NCI-H2227 (cell line): ENCODE results near the gene CPA5.
A peak's percentile ranks its signal among the peaks of the same experiment; 100 is the strongest.
"Not testable (repeated sequence)": the region's sequence is repeated elsewhere in the genome, so short reads cannot be mapped to it uniquely, and the experiment has no call there.

Source experiments
- DNase-seq: peaks from one replicate; lab custom pipeline; 2025; ENCODE audit not compliant: unreplicated experiment; lab: John Stamatoyannopoulos, UW

Gene CPA5, protein sequence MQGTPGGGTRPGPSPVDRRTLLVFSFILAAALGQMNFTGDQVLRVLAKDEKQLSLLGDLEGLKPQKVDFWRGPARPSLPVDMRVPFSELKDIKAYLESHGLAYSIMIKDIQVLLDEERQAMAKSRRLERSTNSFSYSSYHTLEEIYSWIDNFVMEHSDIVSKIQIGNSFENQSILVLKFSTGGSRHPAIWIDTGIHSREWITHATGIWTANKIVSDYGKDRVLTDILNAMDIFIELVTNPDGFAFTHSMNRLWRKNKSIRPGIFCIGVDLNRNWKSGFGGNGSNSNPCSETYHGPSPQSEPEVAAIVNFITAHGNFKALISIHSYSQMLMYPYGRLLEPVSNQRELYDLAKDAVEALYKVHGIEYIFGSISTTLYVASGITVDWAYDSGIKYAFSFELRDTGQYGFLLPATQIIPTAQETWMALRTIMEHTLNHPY

DNA sequence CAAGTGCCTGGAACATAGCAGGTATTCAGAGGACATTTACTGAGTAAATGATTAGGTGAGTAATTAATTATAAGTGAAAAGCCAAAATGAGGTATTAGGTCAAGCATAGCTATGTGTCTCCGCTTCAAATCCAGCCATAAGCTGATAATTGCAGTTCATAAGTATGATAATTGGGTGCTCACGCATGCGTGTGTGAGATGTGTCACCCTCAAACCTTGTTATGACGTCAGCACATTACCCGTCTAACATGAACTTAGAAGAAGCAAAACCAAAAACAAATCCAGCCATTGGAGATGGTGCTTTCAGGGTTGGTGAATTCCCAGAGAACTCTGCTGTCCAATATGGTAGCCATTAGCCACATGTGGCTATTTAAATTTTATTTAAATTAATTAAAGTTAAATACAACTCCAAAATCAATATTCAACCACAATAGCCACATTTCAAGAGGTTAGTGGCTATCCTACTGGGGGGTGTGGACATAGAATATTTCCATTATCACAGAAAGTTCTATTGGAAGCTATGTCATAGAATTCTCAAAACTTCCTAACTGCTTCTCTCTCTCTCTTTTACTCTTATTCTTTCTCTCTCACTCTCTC is at the start of gene CPA5:
Gene CPA5, plus strand, starts transcription at position 546 of the 596 bp plus-strand sequence. CDS start 1,670 bp downstream, outside the sequence.
- DNase-seq = peak; percentile 18

DNA sequence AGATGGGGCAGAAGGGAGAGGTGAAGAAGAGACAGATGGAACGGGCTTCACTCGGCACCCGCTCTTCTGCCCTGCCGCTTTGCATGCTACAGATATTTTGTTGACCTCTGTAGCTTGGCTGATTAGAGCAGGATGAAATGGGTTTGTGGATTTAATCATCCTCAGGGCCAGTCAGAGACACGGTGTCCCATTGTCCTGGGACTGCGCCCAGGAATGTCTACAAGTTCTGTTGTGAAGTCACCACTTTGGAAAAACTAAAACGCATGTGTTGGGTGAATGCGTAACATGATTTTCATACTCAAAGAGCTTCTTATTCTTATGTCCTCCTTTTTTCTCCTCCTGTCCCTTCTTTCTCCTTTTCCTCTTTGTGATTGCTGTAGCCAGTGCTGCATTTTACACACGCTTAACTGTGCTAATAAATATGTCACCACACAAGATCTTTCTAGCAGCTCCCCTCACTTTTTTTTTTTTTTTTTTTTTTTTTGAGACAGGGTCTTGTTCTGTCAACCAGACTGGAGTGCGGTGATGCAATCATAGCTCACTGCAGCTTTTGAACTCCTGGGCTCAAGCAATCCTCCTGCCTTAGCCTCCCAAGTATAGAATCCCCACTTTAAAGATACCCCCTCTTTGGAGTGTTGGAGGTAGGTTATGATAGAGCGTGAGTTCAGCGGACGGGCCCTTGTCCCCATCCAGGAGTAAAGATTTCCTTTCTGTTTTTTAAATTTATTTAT is 48.2 kb upstream of the CPA5 start:
- DNase-seq = no peak

DNA sequence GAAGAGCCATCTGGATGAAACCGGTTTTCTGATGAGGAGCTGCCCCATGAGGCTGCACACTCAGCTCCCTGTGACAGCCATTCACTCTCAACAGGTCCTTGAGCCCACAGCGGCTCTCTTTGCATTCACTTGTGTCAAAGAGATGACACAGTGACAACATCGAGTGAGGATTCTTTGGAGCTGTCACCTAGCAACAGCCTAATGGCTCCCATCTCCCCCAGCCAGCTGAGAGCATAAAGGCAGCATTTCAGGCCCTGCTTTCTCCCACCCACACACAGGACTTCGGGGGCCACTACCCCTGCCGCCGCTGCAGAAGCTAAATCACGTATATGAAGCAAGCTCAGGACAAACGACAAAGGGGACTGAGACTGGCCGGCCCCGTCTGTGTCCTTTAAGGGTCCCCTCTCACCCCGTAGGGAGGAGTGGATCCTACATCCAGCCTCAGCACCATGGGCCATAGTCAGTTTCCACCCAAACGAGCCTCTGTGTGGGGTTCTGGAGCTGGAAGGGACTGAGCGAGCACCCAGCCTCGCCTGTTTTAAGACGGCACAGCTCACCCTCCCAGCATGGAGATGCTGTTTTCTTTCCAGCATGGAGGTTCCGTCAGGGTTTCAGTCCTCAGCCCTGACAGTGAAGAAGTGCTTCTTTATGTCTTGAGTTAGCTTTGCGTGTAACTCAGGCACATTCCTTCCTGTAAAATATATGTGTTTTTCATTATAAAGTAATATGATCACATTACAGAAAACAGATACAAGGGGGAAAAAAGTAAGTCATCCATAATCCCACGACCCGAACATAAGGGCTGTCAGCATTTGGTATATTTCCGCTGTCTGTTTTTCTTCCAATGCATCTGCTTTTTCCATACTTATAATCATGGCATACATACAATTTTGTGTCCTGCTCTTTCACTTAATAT is 46.7 kb upstream of the CPA5 start:
- peak; percentile 32 for DNase-seq

DNA sequence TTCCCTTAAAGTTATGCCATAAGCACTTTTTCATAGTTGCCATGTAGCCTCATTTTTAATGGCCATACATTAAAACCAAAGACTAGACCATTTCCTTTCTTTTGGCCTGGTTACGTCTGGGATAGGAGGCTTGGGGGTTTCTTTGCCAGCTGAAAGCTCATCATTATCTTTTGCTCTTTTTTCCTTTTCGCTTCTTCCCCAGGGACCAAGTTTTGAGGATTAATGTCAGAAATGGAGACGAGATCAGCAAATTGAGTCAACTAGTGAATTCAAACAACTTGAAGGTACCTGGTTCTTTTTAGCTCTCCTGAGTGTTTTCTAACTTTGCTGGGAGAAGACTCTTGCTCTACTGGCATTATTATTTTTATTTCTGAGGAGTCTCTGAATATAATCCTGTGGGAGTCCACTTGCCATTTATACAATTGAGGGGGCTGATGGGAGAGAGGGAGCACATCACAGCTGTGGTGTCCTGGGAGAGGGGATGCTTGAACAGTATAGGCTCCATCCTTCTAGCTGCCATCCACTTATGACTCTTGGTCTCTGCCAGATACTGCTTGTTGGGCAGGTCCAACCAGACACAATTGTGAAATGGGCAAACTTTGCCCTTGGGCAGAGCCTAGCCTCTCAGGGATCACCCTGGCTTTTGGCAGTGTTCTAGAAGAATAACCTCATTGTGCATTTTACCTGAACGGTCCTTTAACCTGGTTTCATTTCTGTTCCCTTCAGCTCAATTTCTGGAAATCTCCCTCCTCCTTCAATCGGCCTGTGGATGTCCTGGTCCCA is 45.9 kb upstream of the CPA5 start:
- DNase-seq = no peak

DNA sequence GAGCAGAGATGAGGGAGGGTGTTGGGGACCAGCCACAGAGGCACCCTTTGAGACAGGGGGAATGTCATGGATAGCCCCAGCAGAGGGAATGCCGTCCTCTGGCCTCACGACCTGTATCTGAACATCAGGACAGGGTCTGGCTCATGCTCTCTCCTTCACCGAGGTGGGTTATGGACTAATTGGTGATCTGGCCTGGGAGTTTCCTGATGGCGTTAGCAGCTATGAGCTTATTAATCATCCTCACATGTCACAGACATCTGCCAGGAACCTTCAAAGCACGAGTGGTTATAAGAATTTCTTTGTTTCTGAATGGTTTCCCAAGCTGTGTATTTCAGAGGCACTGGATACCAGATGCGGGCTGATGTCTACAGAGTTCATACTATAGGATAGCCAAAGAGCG is 44.8 kb upstream of the CPA5 start:
- DNase-seq = no peak

DNA sequence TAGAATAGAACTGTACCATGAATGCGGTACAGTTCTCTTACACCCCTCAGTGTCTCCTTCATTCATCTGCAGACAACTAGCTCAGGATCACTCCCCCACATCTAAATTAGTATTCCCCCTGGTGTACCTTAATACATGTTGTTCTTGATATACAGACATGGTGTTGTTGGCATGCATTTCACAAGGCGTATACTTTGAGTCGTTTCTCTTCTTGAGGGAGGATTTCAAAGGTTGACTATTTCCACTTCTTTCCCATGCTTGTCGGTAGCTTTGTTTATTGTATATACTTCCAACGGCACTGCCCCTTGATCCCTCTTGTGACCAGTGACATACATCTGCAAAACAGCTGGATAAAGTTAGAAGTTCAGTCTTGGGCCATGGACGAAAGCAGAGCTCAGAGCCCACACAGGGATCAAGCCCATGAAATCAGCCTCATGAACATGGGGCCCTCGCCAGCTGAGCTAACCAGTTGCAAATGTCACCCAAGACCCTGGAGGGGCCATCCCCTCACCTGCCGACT is 43.1 kb upstream of the CPA5 start:
- no peak for DNase-seq

DNA sequence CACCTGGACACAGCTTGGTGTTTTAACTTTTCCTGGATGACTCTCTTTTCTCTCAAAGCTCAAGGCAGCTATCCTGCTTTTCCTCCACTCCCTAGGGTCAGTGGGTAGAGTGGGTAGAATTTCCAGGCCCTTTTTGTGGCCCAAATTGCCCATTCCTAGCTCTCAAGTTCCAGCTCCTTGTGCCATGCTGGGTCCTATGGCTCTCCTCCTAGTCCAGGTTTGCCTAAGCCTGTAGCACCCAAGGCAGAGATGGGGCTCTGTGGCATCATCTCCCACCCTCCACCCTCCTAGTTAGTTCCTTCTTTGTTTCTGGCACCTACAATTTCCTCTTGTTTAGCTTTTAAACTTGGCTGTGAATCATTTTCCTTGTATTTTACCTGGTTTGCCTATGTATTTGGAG is 42.0 kb upstream of the CPA5 start:
- no peak for DNase-seq

DNA sequence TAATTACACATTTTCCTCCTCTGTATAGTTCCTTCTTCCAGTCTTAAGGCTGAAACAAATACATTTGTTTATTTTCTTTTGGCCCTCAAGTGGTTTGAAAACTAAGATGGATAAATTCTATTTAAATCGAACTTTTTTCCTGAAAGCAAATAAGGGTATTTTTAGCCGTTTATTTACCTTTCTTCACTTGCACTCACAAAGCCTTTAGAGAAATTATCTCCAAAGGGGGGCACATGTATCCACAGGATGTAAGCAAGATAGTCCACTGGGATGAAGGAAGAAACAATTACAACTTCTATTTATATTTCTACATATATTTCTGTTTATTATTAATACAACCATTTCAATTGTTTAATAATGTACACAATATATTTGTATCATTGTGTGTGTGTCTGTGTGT is 41.5 kb upstream of the CPA5 start:
- DNase-seq = no peak

DNA sequence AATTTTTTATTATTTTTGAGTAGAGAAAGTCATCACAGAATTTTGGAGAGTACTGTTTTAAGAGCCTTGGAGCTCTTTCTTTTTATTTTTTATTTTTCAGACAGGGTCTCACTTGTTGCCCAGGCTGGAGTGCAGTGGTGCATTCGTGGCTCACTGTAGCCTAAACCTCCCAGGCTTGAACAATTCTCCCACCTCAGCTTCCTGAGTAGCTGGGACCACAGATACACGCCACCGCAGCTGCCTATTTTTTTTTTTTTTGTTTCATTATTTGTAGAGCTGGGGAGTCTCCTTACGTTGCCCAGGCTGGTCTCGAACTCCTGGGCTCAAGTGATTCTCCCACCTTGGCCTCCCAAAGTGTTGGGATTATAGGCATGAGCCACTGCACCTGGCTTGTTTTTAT is 41.1 kb upstream of the CPA5 start:
- no peak for DNase-seq

DNA sequence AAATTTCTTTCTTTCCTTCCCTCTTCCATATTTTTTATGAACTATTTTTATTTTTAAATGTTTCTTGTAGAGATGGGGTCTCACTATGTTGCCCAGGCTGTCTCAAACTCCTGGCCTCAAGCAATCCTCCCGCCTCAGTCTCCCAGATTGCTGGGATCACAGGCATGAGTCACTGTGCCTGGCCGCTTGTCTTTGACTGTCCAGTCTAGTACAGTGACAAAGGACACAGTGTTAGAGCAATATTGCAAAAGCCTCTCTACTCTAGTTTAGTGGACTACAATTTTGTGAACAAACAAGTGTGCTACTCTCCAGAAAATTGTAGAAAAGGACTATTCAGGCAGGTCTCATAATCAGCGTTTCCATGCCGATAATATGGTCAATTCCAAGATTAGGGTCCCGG is 40.6 kb upstream of the CPA5 start:
- no peak for DNase-seq

DNA sequence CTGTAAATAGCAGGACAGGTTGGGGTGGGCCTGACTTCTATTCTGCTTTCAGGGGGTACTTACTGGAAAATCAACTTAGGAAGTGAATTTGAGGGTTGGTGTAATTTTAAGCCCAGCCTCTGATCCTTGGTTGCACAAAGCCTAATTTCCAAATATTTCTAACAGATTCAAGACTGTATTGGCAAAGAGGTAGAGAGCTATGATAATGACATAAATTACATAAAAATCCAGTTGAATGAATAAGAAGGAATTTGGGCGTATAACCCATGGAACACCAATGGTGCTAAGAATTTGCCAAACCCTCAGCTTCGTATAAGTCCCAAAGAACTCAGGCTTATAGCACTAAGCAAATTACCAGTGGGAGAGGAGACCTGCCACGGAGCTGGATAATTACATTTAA is 39.7 kb upstream of the CPA5 start:
- DNase-seq = no peak

DNA sequence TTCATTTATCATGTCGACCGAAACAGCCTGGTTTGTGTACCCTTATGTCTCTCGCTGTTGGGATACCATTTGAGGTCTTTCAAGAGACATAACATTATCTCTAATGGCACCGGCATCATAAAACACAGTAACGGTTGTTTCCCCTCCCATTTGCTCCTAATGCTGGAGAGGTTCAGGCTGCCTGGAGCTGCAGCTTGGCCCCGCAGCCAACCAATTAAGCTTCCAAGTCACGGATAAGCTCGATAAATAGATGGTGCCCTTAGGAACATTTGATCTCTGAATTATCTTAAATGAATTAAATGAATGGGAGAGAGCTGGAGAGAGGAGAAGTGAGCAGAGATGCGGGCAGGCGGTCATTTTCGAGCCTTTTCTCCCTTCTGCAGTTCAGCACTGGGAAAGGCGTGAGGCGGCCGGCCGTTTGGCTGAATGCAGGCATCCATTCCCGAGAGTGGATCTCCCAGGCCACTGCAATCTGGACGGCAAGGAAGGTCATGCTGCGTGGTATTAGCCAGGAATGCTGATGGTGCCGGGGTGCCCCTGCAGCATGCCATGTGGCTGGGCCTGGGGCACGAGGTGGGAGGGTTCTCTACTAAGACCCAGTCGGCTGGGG is 39.1 kb upstream of the CPA5 start:
- DNase-seq = peak; percentile 92

DNA sequence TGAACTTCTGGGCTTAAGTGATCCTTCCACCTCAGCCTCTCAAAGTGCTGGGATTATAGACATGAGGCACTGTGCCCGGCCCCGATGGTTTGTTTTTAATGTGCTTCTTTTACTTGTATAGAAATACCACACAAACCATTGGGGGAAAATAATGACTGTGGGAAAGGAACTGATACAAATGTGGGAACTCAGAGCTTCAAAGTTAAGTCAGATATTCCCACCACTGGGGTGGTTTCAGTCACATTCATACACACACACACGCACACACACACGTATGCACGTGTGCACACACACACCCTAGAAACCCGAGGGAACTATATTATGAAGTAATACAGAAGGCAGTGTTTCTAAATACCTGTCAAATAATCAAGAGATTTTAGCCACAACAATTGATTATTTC is 34.6 kb upstream of the CPA5 start:
- no peak for DNase-seq

DNA sequence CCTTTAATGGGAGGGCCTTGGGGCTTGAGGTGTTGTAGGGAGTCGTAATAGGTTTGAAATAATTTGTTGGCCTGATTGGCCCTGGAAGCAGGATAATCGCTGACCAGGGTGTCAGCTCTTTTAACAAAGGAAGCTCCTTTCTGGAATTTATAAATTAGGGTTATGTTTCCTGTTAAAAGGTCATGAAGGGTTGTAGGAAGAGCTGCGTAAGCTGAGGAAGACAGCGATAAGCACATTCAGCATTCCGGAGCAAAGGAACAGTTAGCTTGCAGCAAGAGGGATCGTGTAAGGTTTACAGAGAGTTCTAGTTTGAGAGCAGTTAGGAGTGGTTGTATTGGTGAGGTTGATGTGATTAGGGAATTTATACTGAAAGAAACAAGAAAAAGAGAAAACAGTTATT is 30.3 kb upstream of the CPA5 start:
- DNase-seq = no peak

DNA sequence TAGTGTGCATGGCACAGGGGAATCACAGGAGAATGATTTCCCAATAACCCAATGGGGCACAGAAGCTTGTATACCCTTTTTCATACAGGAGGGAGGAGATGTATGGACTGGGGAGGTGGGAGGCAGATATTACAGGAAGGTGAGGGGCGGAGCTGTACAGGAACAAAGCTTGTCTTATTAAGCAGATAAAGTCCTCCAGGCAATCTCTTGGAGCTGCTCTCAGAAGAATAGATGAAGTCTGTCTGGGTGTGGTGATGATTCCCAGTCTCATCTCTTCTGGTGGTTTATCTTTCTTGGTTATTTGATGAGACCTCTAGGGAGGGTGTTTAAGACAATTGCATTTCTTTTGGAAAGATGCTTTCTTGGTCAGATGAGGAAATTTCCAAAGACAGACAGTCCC is 25.1 kb upstream of the CPA5 start:
- DNase-seq = no peak

DNA sequence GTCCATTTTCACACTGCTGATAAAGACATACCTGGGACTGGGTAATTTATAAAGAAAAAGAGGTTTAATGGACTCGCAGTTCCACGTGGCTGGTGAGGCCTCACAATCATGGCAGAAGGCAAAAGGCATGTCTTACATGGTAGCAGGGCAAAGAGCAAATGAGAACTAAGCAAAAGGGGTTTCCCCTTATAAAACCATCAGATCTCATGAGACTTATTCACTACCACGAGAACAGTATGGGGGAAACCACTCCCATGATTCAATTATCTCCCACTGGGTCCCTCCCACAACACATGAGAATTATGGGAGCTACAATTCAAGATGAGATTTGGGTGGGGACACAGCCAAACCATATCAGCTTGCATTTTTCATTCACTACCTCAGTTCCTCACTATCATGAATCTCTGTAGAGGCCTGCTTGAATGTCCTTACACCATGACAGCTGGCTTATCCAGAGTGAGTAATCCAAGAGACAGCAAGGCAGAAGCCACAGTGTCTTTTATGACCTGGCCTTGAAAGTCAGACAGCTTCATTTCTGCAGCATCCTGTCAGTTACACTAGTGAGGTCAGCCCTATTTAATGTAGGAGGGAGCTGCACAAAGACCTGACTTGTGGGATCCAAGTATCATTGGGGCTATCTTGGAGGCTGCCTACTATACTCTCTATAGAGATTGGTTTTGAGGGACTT is 22.9 kb upstream of the CPA5 start:
- DNase-seq = not testable (repeated sequence)

DNA sequence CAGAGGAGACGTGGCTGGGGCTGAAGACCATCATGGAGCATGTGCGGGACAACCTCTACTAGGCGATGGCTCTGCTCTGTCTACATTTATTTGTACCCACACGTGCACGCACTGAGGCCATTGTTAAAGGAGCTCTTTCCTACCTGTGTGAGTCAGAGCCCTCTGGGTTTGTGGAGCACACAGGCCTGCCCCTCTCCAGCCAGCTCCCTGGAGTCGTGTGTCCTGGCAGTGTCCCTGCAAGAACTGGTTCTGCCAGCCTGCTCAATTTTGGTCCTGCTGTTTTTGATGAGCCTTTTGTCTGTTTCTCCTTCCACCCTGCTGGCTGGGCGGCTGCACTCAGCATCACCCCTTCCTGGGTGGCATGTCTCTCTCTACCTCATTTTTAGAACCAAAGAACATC is 22.0 kb upstream of the CPA5 start:
- DNase-seq = no peak

DNA sequence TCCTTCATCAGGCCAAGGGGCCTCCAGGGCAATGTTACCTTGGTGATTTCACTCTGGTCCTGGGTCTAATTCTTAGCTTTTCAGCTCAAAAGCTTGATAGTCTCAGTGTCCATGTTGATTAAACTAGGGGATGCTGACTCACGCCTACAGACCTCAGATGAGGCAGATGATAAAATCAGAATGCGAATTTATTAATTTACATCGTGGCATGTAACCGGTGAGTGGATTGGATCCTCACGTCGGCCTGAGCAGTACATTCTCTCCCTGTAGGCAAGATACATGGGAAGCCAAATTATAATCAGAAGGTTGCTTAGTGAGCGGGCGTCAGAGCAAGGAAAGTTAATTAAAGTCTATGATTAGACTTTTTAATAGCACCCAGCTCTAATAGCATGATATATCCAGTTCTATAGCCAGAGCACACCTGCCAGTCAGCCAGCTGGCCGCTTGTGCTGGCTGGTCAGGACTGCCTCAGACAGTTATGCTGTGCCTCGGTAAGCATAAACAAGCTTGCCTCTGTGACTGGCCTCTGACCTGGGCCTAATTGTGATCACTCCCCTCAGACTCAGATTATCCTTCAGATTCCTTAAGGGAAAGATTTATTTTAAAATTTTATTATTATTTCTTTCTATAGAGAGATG is 20.2 kb upstream of the CPA5 start:
- no peak for DNase-seq

DNA sequence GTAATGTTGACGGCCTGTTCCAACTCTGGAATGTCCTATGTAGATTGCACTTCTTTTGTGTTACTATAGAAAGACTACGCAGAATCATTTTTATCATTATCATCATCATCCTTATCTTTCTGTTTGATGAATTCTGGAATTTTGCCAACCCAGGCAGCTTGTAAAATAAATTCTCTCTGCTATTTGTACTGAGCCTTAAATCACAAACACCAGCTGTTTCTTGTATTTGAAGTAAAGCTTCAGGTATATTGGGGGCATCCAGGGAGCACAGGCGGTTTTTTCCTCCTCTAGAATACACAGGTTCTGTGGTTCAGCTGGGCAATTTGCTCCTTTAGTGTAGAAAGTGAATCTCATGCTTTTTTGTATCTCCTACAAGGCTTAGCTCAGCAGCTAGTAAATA is 14.9 kb upstream of the CPA5 start:
- DNase-seq = peak; percentile 25
